Mammary epithelial cell (primary cell): ENCODE measurements around the gene PYGB.

Experiments used
- CTCF ChIP-seq, 2 donors: IDR thresholded peaks in 1 of 2; conservative IDR thresholded peaks in 1 of 2; 2 replicates each; pipeline ENCODE4 v1.5.1; 2011 to 2012; ENCODE audit warnings: inconsistent platforms in 2 of 2, low read length in 2 of 2, mild to moderate bottlenecking in 2 of 2, control low read depth in 1 of 2, low read depth in 1 of 2; ENCODE audit not compliant: insufficient read depth in 1 of 2; ENCODE audit errors: extremely low read depth in 1 of 2
- EZH2 ChIP-seq: IDR thresholded peaks from 2 replicates; pipeline ENCODE4 v1.6.1; 2012; ENCODE audit warnings: low read length, inconsistent platforms, borderline replicate concordance

GRCh38 chr20:25218492-25218891, 29.4 kb upstream of the PYGB start:
- TF ChIP-seq CTCF (conservative IDR thresholded peaks at IDR 0.05 in 1 of 2, IDR thresholded peaks at IDR 0.05 in 1 of 2; ENCODE audit: extremely low read depth in 1 of 2, insufficient read depth in 1 of 2, low read depth in 1 of 2, low read length in 2 of 2) (no peak), EZH2 (no peak)
